Breast epithelium (tissue), 4 donors: ENCODE data around the gene ITPR3. TPM values are rescaled to one million over a fixed set of nuclear protein-coding genes. Genes with fewer than 3 reads are reported as not detected.

Source experiments
- DNase-seq, 2 donors: peaks; one replicate each; pipeline ENCODE4 v3.0.0-alpha.2; 2019; ENCODE audit warnings: low spot score in 2 of 2
- H3K27ac ChIP-seq, 2 donors: fragments of 200-600 bp; sonication (generic) in 1 of 2; one replicate each; pipeline ENCODE4 v1.5.1; 2016 to 2019; ENCODE audit warnings: mild to moderate bottlenecking in 1 of 2
- H3K27me3 ChIP-seq, 2 donors: fragments of 200-600 bp; sonication (generic) in 1 of 2; one replicate each; pipeline versions ENCODE4 v1.5.1 to v1.6.0; 2017 to 2019; ENCODE audit warnings: control low read depth in 1 of 2, mild to moderate bottlenecking in 1 of 2
- H3K36me3 ChIP-seq: fragments of 200-600 bp; one replicate; pipeline ENCODE4 v1.5.1; 2019
- H3K4me1 ChIP-seq, 2 donors: fragments of 200-600 bp; sonication (generic); one replicate each; pipeline ENCODE4 v1.5.1; 2016 to 2019; ENCODE audit warnings: control low read depth in 1 of 2
- H3K4me3 ChIP-seq, 3 donors: fragments of 200-600 bp; sonication (generic); 1 replicate in 2 of 3; 2 replicates in 1 of 3; pipeline ENCODE4 v1.5.1; 2016 to 2019; ENCODE audit warnings: mild to moderate bottlenecking in 3 of 3, moderate library complexity in 2 of 3
- H3K9me3 ChIP-seq, 2 donors: fragments of 200-600 bp; sonication (generic) in 1 of 2; one replicate each; pipeline ENCODE4 v1.5.1; 2016 to 2019; ENCODE audit warnings: control low read depth in 1 of 2
- CTCF ChIP-seq, 3 donors: fragments of 450-650 bp; IDR thresholded peaks; one replicate each; pipeline ENCODE4 v1.5.1; 2016 to 2017; ENCODE audit warnings: antibody characterized with exemption in 3 of 3, mild to moderate bottlenecking in 3 of 3, moderate library complexity in 3 of 3
- POLR2A ChIP-seq: fragments of 450-650 bp; IDR thresholded peaks from one replicate; pipeline ENCODE4 v1.6.1; 2016; ENCODE audit warnings: antibody characterized with exemption, mild to moderate bottlenecking, moderate library complexity
- POLR2AphosphoS5 ChIP-seq, 3 donors: sonication (generic); formaldehyde crosslinking; IDR thresholded peaks; one replicate each; pipeline ENCODE4 v1.6.1; 2017; ENCODE audit warnings: antibody characterized with exemption in 3 of 3
- intact Hi-C: fragments of 100-400 bp; cut with DNase I; formaldehyde crosslinking; loops from one replicate; pipeline ENCODE4 v1.15.1; 2023; ENCODE audit warnings: low total_unique reads
- total RNA-seq, 3 donors: library from RNA; depleted of rRNA; stranded (reverse); fragments of >200 nt; gene quantifications; one replicate each; pipeline ENCODE4 v1.1.0, GENCODE V29; 2016

ITPR3 gene
- total RNA-seq, 3 donors from 2014 or later: 18.4 to 40.0 (median 27.7) TPM

- H3K9me3 ChIP-seq: no peaks in the 10 kb centered on the region
- peak overlapping the region; percentile 90 to 91 for H3K27ac ChIP-seq
- no peaks in the 10 kb centered on the region for H3K36me3 ChIP-seq
- no peaks in the 10 kb centered on the region for H3K4me1 ChIP-seq
- intact Hi-C loops: no loop called here
- no peaks in the 10 kb centered on the region for H3K27me3 ChIP-seq
- no peak for DNase-seq
- peak overlapping the region; percentile 67 to 86 (median 73) for H3K4me3 ChIP-seq
- TF ChIP-seq CTCF (IDR thresholded peaks at IDR 0.05): no peak
- no peak for TF ChIP-seq POLR2AphosphoS5 (IDR thresholded peaks at IDR 0.05)
- no peak for TF ChIP-seq POLR2A
Observed at GRCh38 chr6:33622456-33623431, 1.6 kb downstream of the ITPR3 start.

- no peak for TF ChIP-seq POLR2AphosphoS5 (IDR thresholded peaks at IDR 0.05)
- no peak for TF ChIP-seq CTCF (IDR thresholded peaks at IDR 0.05)
- TF ChIP-seq POLR2A: no peak
- Histone ChIP-seq H3K36me3 (no peaks in the 10 kb centered on the region), H3K27me3 (no peaks in the 10 kb centered on the region), H3K27ac (no peak overlapping the region), H3K4me3 (no peak overlapping the region), H3K9me3 (no peaks in the 10 kb centered on the region), H3K4me1 (no peaks in the 10 kb centered on the region)
- DNase-seq: no peak
- intact Hi-C loops: no loop called here
Observed at GRCh38 chr6:33623895-33624381, 2.8 kb downstream of the ITPR3 start.

DNA sequence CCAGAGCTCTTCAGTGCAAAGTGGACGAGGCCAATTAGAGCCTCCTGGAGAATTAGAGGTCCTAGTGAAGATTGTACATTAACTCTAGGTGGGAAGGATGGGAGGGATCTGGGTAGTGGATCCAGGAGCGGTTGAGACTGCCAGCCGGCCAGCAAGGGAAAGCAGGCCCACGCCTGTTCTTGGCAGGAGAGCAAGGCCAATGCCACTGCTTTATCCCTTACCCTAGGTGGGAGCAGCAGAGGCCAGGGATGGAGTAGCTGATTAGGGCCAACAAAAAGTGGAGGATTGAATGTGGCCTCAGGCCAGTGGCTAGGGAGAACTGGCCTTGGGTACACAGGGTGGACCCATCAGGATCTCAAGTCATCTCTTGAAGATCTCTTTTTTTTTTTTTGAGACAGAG is 3.7 kb downstream of the ITPR3 start:
- DNase-seq: no peak
- intact Hi-C loops: no loop called here
- H3K27ac ChIP-seq: no peak overlapping the region

GRCh38 chr6:33627876-33628275 is 6.8 kb downstream of the ITPR3 start:
- no peak for DNase-seq
- Histone ChIP-seq H3K27ac (no peak overlapping the region), H3K27me3 (no peaks in the 10 kb centered on the region), H3K9me3 (no peaks in the 10 kb centered on the region), H3K4me1 (no peaks in the 10 kb centered on the region), H3K36me3 (no peaks in the 10 kb centered on the region), H3K4me3 (no peak overlapping the region)
- TF ChIP-seq POLR2AphosphoS5 (IDR thresholded peaks at IDR 0.05) (no peak), POLR2A (no peak), CTCF (IDR thresholded peaks at IDR 0.05) (no peak)
- intact Hi-C loops: no loop called here

More for the DNA sequence above, 3.7 kb downstream of the ITPR3 start:
- TF ChIP-seq POLR2AphosphoS5 (IDR thresholded peaks at IDR 0.05) (no peak), POLR2A (no peak), CTCF (IDR thresholded peaks at IDR 0.05) (no peak)
- Histone ChIP-seq H3K27me3 (no peaks in the 10 kb centered on the region), H3K4me1 (no peaks in the 10 kb centered on the region), H3K36me3 (no peaks in the 10 kb centered on the region), H3K9me3 (no peaks in the 10 kb centered on the region), H3K4me3 (no peak overlapping the region)

DNA sequence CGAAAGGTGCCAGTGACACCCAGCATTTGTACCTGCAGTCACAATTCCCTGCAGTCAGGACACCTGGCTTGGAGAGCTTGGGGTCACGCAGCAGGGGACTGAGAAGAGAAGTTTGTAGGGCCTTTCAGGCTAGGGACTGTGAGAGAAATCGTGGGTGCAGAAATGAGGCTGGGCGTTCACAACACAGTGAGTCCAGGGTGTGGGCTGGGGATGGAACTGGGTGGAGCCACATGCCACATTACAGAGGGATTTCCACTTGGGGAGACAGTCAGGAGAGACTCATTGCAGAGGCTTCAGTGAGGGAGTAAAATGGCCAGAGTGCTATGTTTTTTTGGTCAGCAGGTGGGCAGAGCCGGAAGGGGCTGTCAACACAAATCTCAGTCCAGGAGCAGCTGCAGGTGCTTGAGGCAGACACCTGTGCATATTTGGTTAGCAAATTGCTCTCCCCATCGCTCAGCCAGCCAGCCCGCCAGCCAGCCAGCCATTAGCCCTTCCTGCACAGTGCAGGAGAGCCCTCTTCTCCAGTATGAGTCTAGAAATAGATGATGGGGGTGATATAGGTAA is 7.4 kb downstream of the ITPR3 start:
- no peak overlapping the region for H3K27ac ChIP-seq
- no peaks in the 10 kb centered on the region for H3K36me3 ChIP-seq
- H3K27me3 ChIP-seq: no peaks in the 10 kb centered on the region
- no peaks in the 10 kb centered on the region for H3K9me3 ChIP-seq
- no peaks in the 10 kb centered on the region for H3K4me1 ChIP-seq
- H3K4me3 ChIP-seq: no peak overlapping the region
- intact Hi-C loops: no loop called here
- no peak for TF ChIP-seq CTCF (IDR thresholded peaks at IDR 0.05)
- TF ChIP-seq POLR2A: no peak
- TF ChIP-seq POLR2AphosphoS5 (IDR thresholded peaks at IDR 0.05): no peak
- no peak for DNase-seq
